OCI-LY1 (cell line): ENCODE measurements around the gene POLR3E.

Experiments used
- H2AFZ ChIP-seq: fragments of 200-600 bp; sonication (generic), shearing (Covaris generic); 2 replicates; pipeline ENCODE4 v1.6.0; 2014; ENCODE audit warnings: antibody characterized with exemption, mild to moderate bottlenecking, low read length
- H3F3A ChIP-seq: fragments of 200-600 bp; sonication (generic), shearing (Covaris generic); 2 replicates; pipeline ENCODE4 v1.6.0; 2014; ENCODE audit warnings: mild to moderate bottlenecking, antibody characterized with exemption, low read length, moderate library complexity; ENCODE audit not compliant: insufficient read depth
- H3K27ac ChIP-seq: fragments of 200-600 bp; sonication (generic); 2 replicates; pipeline ENCODE4 v1.5.1; 2014; ENCODE audit warnings: low read length, mixed run types, mild to moderate bottlenecking, low read depth; ENCODE audit not compliant: poor library complexity, severe bottlenecking
- H3K27me3 ChIP-seq: fragments of 200-600 bp; sonication (generic); 2 replicates; pipeline ENCODE4 v1.6.0; 2014; ENCODE audit warnings: antibody characterized with exemption, mild to moderate bottlenecking, low read length, moderate library complexity; ENCODE audit not compliant: insufficient read depth
- H3K36me3 ChIP-seq: fragments of 200-600 bp; sonication (generic); 2 replicates; pipeline ENCODE4 v1.6.1; 2014; ENCODE audit warnings: mild to moderate bottlenecking, antibody characterized with exemption, low read length, moderate library complexity, mixed read lengths; ENCODE audit not compliant: insufficient read depth
- H3K4me1 ChIP-seq: fragments of 200-600 bp; sonication (generic); 2 replicates; pipeline ENCODE4 v1.5.1; 2014; ENCODE audit warnings: mild to moderate bottlenecking, low read length, moderate library complexity; ENCODE audit not compliant: insufficient read depth, severe bottlenecking
- H3K4me2 ChIP-seq: fragments of 200-600 bp; sonication (generic), shearing (Covaris generic); 2 replicates; pipeline ENCODE4 v1.6.1; 2014; ENCODE audit warnings: low read length
- H3K4me3 ChIP-seq: fragments of 200-600 bp; sonication (generic); 2 replicates; pipeline ENCODE4 v1.5.1; 2014; ENCODE audit warnings: low read length, low read depth, mild to moderate bottlenecking, mixed read lengths; ENCODE audit not compliant: poor library complexity, severe bottlenecking
- H3K79me2 ChIP-seq: fragments of 200-600 bp; shearing (Covaris generic); 2 replicates; pipeline ENCODE4 v1.6.1; 2016; ENCODE audit warnings: mixed run types, low read length, mixed read lengths; ENCODE audit not compliant: insufficient read depth
- H3K9ac ChIP-seq: fragments of 200-600 bp; sonication (generic), shearing (Covaris generic); 2 replicates; pipeline ENCODE4 v1.6.1; 2014; ENCODE audit warnings: mild to moderate bottlenecking, low read length, mixed read lengths
- H3K9me2 ChIP-seq: fragments of 200-600 bp; sonication (generic), shearing (Covaris generic); 2 replicates; pipeline ENCODE4 v1.6.1; 2014; ENCODE audit warnings: low read depth, mild to moderate bottlenecking, low read length, mixed read lengths
- H3K9me3 ChIP-seq: fragments of 200-600 bp; shearing (Covaris generic); 2 replicates; pipeline ENCODE4 v1.6.1; 2014; ENCODE audit warnings: low read length, mixed read lengths
- H4K20me1 ChIP-seq: fragments of 200-600 bp; sonication (generic), shearing (Covaris generic); 2 replicates; pipeline ENCODE4 v1.6.0; 2016; ENCODE audit warnings: mild to moderate bottlenecking, low read length; ENCODE audit not compliant: insufficient read depth
- EZH2 ChIP-seq: fragments of 200-600 bp; sonication (generic), shearing (Covaris generic); IDR thresholded peaks from 2 replicates; pipeline ENCODE4 v1.8.0; 2017; ENCODE audit warnings: borderline replicate concordance, mixed run types, mild to moderate bottlenecking, antibody characterized with exemption, low read length, moderate library complexity, mixed read lengths
- TF ChIP-seq, protein P1 (sequence below): fragments of 200-600 bp; sonication (generic), shearing (Covaris generic); IDR thresholded peaks from 2 replicates; pipeline ENCODE4 v1.5.1; 2017; ENCODE audit warnings: mild to moderate bottlenecking, antibody characterized with exemption, low read length, moderate library complexity, mixed read lengths

The POLR3E gene

DNA sequence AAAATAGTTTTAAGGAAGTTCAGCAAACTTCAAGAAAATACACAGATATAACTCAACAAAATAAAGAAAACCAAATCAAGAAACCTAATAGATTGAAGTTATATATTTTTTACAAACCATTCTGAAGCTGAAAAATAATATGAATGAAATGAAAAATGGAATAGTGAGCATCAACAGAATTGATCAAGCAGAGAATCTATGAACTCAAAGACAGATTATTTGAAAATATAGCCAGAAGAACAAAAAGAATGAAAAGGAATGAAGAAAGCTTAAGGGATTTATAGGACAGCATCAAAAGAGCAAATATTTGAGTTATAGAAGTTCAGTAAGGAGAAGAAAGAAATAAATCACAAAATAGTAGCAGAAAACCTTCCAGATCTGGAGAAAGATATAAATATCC, 39.4 kb downstream of the POLR3E start:
- no peak overlapping the region for H3K9ac ChIP-seq
- H3K9me2 ChIP-seq: no peaks in the 10 kb centered on the region
- H3K4me1 ChIP-seq: no peaks in the 10 kb centered on the region
- H3K27me3 ChIP-seq: no peaks in the 10 kb centered on the region
- peaks cover 59% of the 10 kb centered on the region for H3K36me3 ChIP-seq
- TF ChIP-seq EZH2: no peak
- TF ChIP-seq, protein P1, sequence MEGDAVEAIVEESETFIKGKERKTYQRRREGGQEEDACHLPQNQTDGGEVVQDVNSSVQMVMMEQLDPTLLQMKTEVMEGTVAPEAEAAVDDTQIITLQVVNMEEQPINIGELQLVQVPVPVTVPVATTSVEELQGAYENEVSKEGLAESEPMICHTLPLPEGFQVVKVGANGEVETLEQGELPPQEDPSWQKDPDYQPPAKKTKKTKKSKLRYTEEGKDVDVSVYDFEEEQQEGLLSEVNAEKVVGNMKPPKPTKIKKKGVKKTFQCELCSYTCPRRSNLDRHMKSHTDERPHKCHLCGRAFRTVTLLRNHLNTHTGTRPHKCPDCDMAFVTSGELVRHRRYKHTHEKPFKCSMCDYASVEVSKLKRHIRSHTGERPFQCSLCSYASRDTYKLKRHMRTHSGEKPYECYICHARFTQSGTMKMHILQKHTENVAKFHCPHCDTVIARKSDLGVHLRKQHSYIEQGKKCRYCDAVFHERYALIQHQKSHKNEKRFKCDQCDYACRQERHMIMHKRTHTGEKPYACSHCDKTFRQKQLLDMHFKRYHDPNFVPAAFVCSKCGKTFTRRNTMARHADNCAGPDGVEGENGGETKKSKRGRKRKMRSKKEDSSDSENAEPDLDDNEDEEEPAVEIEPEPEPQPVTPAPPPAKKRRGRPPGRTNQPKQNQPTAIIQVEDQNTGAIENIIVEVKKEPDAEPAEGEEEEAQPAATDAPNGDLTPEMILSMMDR: no peak
- H2AFZ ChIP-seq: no peak overlapping the region
- H3K4me2 ChIP-seq: no peak overlapping the region
- peaks cover 15% of the 10 kb centered on the region for H3K9me3 ChIP-seq
- H3F3A ChIP-seq: no peaks in the 10 kb centered on the region
- H3K79me2 ChIP-seq: no peaks in the 10 kb centered on the region
- no peak overlapping the region for H3K4me3 ChIP-seq
- H3K27ac ChIP-seq: no peak overlapping the region
- no peaks in the 10 kb centered on the region for H4K20me1 ChIP-seq

DNA sequence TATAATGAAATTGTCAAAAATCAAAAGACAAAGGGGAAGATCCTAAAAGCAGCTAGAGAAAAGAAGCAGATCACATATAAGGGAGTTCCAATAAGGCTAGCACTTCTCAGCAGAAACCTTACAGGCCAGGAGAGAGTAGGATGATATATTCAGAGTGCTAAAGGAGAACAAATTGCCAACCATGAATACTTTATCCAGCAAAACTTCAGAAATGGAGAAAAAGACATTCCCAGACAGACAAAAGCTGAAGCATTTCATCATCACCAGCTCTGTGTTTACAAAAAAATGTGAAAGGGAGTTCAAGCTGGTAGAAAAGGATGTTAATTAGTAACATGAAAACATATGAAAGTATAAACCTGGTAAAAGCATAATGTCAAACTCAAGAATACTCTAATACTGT, 39.8 kb downstream of the POLR3E start:
- Histone ChIP-seq H3K4me2 (no peak overlapping the region), H3K27me3 (no peaks in the 10 kb centered on the region), H3K27ac (no peak overlapping the region), H3K9me2 (no peaks in the 10 kb centered on the region), H3K36me3 (peaks cover 54% of the 10 kb centered on the region), H2AFZ (no peak overlapping the region), H3K4me1 (no peaks in the 10 kb centered on the region), H4K20me1 (no peaks in the 10 kb centered on the region), H3K9ac (no peak overlapping the region), H3F3A (no peaks in the 10 kb centered on the region), H3K4me3 (no peak overlapping the region), H3K9me3 (peaks cover 15% of the 10 kb centered on the region), H3K79me2 (no peaks in the 10 kb centered on the region)
- TF ChIP-seq EZH2: no peak
- TF ChIP-seq, protein P1: no peak

DNA sequence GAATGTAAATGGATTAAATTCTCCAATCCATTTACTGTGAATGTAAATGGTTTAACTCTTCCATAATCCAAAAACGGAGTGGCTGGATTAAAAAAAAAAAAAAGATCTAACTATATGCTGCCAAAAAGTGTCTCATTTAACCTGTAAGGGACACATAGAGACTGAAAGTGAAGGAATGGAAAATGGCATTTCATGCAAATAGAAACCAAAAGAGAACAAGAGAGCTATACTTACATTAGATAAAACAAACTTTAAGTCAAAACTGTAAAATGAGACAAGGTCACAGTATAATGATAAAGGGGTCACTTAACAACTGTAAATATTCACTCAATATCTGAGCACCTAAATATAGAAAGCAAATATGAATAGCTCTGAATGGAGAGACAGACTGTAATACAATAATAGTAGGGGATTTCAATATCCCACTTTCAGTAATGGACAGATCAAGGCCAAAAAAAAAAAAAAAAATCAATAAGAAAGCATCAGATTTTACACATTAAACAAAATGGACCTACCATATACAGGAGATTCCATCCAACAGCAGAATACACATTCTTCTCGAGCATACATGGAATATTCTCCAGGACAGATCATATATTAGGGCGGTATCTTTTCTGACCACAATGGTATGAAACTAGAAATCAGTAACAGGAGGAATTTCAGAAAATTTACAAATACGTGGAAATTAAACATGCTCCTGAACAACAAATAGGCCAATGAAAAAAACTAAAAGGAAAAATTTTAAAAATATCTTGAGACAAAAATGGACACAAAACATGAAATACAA, 40.8 kb downstream of the POLR3E start:
- H3K27ac ChIP-seq: no peak overlapping the region
- H3K4me1 ChIP-seq: no peaks in the 10 kb centered on the region
- no peak overlapping the region for H3K4me2 ChIP-seq
- no peaks in the 10 kb centered on the region for H3K9me2 ChIP-seq
- H3F3A ChIP-seq: no peaks in the 10 kb centered on the region
- H3K79me2 ChIP-seq: no peaks in the 10 kb centered on the region
- H3K4me3 ChIP-seq: no peak overlapping the region
- no peak overlapping the region for H2AFZ ChIP-seq
- no peaks in the 10 kb centered on the region for H3K27me3 ChIP-seq
- H3K9ac ChIP-seq: no peak overlapping the region
- peaks cover 15% of the 10 kb centered on the region for H3K9me3 ChIP-seq
- peaks cover 46% of the 10 kb centered on the region for H3K36me3 ChIP-seq
- TF ChIP-seq EZH2: no peak
- H4K20me1 ChIP-seq: no peaks in the 10 kb centered on the region

DNA sequence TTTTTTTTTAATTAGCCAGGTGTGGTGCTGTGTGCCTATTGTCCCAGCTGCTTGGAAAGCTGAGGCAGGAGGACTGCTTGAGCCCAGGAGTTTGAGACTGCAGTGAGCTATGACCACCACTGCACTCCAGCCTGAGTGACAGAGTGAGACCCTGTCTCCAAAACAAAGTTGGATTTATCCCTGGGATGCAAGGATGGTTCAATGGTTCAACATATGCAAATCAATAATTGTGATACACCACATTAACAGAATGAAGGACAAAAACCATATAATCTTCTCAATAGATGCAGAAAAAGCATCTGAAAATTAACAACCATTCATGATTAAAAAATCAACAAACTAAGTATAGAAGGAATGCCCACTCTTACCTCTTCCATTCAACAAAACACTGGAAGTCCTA, 43.7 kb downstream of the POLR3E start:
- Histone ChIP-seq H3K9me3 (peaks cover 15% of the 10 kb centered on the region), H4K20me1 (no peaks in the 10 kb centered on the region), H3K4me3 (no peak overlapping the region), H2AFZ (no peak overlapping the region), H3K79me2 (no peaks in the 10 kb centered on the region), H3K27ac (no peak overlapping the region), H3F3A (no peaks in the 10 kb centered on the region), H3K4me2 (no peak overlapping the region), H3K27me3 (no peaks in the 10 kb centered on the region), H3K36me3 (peaks cover 28% of the 10 kb centered on the region), H3K4me1 (no peaks in the 10 kb centered on the region), H3K9ac (no peak overlapping the region), H3K9me2 (no peaks in the 10 kb centered on the region)
- TF ChIP-seq EZH2: no peak
- TF ChIP-seq, protein P1: no peak
